Prostate gland (tissue), 2 donors: ENCODE measurements around the gene EIF4A3. TPM values are rescaled to one million over a fixed set of nuclear protein-coding genes. Genes with fewer than 3 reads are reported as not detected.

Source experiments
- DNase-seq: peaks from one replicate; pipeline ENCODE4 v3.0.0-alpha.2; 2019; ENCODE audit warnings: low spot score
- H3K27ac ChIP-seq, 2 donors: fragments of 200-600 bp; sonication (generic); 2 replicates each; pipeline ENCODE4 v1.5.1; 2017 to 2019
- H3K27me3 ChIP-seq: fragments of 200-600 bp; sonication (generic); replicated peaks from 2 replicates; pipeline ENCODE4 v1.5.1; 2019; ENCODE audit not compliant: insufficient read depth
- H3K36me3 ChIP-seq, 2 donors: fragments of 200-600 bp; sonication (generic); 1 replicate in 1 of 2; 2 replicates in 1 of 2; pipeline versions ENCODE4 v1.5.1 to v1.8.1; 2017 to 2019
- H3K4me1 ChIP-seq: fragments of 200-600 bp; sonication (generic); replicated peaks from 2 replicates; pipeline ENCODE4 v1.5.1; 2019
- H3K4me3 ChIP-seq, 2 donors: fragments of 200-600 bp; sonication (generic); 2 replicates each; pipeline ENCODE4 v1.5.1; 2017 to 2019
- H3K9me3 ChIP-seq: fragments of 200-600 bp; sonication (generic); 2 replicates; pipeline ENCODE4 v1.5.1; 2017
- CTCF ChIP-seq, 4 experiments: fragments of 200-600 bp in 2 of 4; fragments of 450-650 bp in 2 of 4; sonication (generic) in 2 of 4; IDR thresholded peaks; 1 replicate in 3 of 4; 2 replicates in 1 of 4; pipeline ENCODE4 v1.5.1; 2016 to 2019; ENCODE audit warnings: antibody characterized with exemption in 4 of 4, mild to moderate bottlenecking in 2 of 4, moderate library complexity in 2 of 4
- POLR2A ChIP-seq: fragments of 450-650 bp; IDR thresholded peaks from one replicate; pipeline ENCODE4 v1.6.1; 2016; ENCODE audit warnings: antibody characterized with exemption, mild to moderate bottlenecking
- POLR2AphosphoS5 ChIP-seq: sonication (generic); formaldehyde crosslinking; IDR thresholded peaks from one replicate; pipeline ENCODE4 v1.6.1; 2017; ENCODE audit warnings: antibody characterized with exemption
- WGBS: methylation state at CpG from one replicate; pipeline ENCODE4 v1.1.5; 2018; 5-methylcytosine and 5-hydroxymethylcytosine counted together
- intact Hi-C: fragments of 100-400 bp; cut with DNase I; formaldehyde crosslinking; loops from one replicate; pipeline ENCODE4 v1.14.2; 2022
- total RNA-seq, 2 donors: library from RNA; depleted of rRNA; stranded (reverse); fragments of >200 nt; gene quantifications; one replicate each; pipeline ENCODE4 v1.1.0, GENCODE V29; 2016

EIF4A3 gene
- total RNA-seq, 2 donors from 2014 or later: 69.7 to 72.9 TPM

- WGBS: 91% methylated on average over 6 of the region's 6 CpGs
- no peak overlapping the region for H3K27ac ChIP-seq
- no peaks in the 10 kb centered on the region for H3K27me3 ChIP-seq
- intact Hi-C loops: no loop called here
- H3K4me3 ChIP-seq: no peak overlapping the region
- DNase-seq: no peak
- no peaks in the 10 kb centered on the region for H3K9me3 ChIP-seq
- H3K36me3 ChIP-seq: no peaks in the 10 kb centered on the region
- H3K4me1 ChIP-seq: no peaks in the 10 kb centered on the region
- TF ChIP-seq CTCF (IDR thresholded peaks at IDR 0.05) (no peak), POLR2AphosphoS5 (no peak), POLR2A (no peak)
These were observed 27.0 kb upstream of the EIF4A3 start for GRCh38 chr17:80173916-80174315.

GRCh38 chr17:80173126-80173525 lies 26.2 kb upstream of the EIF4A3 start:
- H3K4me1 ChIP-seq: no peaks in the 10 kb centered on the region
- intact Hi-C loops: no loop called here
- no peaks in the 10 kb centered on the region for H3K27me3 ChIP-seq
- 92% methylated on average over 12 of the region's 12 CpGs for whole genome bisulfite sequencing
- no peak overlapping the region for H3K27ac ChIP-seq
- no peak overlapping the region for H3K4me3 ChIP-seq
- DNase-seq: no peak
- TF ChIP-seq POLR2AphosphoS5 (no peak), CTCF (IDR thresholded peaks at IDR 0.05) (no peak), POLR2A (no peak)
- no peaks in the 10 kb centered on the region for H3K9me3 ChIP-seq
- no peaks in the 10 kb centered on the region for H3K36me3 ChIP-seq

GRCh38 chr17:80171681-80172080 lies 24.8 kb upstream of the EIF4A3 start:
- no peaks in the 10 kb centered on the region for H3K27me3 ChIP-seq
- TF ChIP-seq POLR2A (no peak), CTCF (IDR thresholded peaks at IDR 0.05) (no peak), POLR2AphosphoS5 (no peak)
- 98% methylated on average over 7 of the region's 7 CpGs for WGBS

GRCh38 chr17:80169784-80170500 lies 23.0 kb upstream of the EIF4A3 start, which contains the start of gene CARD14:
CARD14 (plus strand) TSS chr17:80170030; CDS start chr17:80181439, 11,409 bp downstream.
- peak; percentile 95 for TF ChIP-seq POLR2AphosphoS5
- TF ChIP-seq POLR2A: peak; percentile 71
- no peak for TF ChIP-seq CTCF (IDR thresholded peaks at IDR 0.05)
- H3K36me3 ChIP-seq: no peaks in the 10 kb centered on the region
- no peaks in the 10 kb centered on the region for H3K27me3 ChIP-seq
- 29% methylated on average over 18 of the region's 19 CpGs for whole genome bisulfite sequencing
- H3K4me1 ChIP-seq: no peaks in the 10 kb centered on the region
- no peak within 1 kb of the TSS for H3K27ac ChIP-seq
- intact Hi-C loops: no loop called here
- peak; percentile 86 for DNase-seq
- H3K9me3 ChIP-seq: no peaks in the 10 kb centered on the region
- H3K4me3 ChIP-seq: peak within 1 kb of the TSS; percentile 21

More at GRCh38 chr17:80171681-80172080, 24.8 kb upstream of the EIF4A3 start:
- Histone ChIP-seq H3K27ac (no peak overlapping the region), H3K4me3 (no peak overlapping the region), H3K9me3 (no peaks in the 10 kb centered on the region), H3K4me1 (no peaks in the 10 kb centered on the region), H3K36me3 (no peaks in the 10 kb centered on the region)
- intact Hi-C loops: no loop called here
- no peak for DNase-seq

- WGBS: 94% methylated on average over 5 of the region's 5 CpGs
- no peak overlapping the region for H3K27ac ChIP-seq
These were observed 22.2 kb upstream of the EIF4A3 start for GRCh38 chr17:80169107-80169506.

More at GRCh38 chr17:80169107-80169506, 22.2 kb upstream of the EIF4A3 start:
- Histone ChIP-seq H3K36me3 (no peaks in the 10 kb centered on the region), H3K4me3 (no peak overlapping the region), H3K4me1 (no peaks in the 10 kb centered on the region), H3K9me3 (no peaks in the 10 kb centered on the region), H3K27me3 (no peaks in the 10 kb centered on the region)
- intact Hi-C loops: no loop called here
- TF ChIP-seq CTCF (IDR thresholded peaks at IDR 0.05) (no peak), POLR2AphosphoS5 (no peak), POLR2A (no peak)
- DNase-seq: no peak
